Measurements from ENCODE around the gene SLC44A4.
"Not testable (repeated sequence)": the region's sequence is repeated elsewhere in the genome, so short reads cannot be mapped to it uniquely, and the experiment has no call there.

- TF ChIP-seq, protein P1, sequence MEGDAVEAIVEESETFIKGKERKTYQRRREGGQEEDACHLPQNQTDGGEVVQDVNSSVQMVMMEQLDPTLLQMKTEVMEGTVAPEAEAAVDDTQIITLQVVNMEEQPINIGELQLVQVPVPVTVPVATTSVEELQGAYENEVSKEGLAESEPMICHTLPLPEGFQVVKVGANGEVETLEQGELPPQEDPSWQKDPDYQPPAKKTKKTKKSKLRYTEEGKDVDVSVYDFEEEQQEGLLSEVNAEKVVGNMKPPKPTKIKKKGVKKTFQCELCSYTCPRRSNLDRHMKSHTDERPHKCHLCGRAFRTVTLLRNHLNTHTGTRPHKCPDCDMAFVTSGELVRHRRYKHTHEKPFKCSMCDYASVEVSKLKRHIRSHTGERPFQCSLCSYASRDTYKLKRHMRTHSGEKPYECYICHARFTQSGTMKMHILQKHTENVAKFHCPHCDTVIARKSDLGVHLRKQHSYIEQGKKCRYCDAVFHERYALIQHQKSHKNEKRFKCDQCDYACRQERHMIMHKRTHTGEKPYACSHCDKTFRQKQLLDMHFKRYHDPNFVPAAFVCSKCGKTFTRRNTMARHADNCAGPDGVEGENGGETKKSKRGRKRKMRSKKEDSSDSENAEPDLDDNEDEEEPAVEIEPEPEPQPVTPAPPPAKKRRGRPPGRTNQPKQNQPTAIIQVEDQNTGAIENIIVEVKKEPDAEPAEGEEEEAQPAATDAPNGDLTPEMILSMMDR (IDR thresholded peaks at IDR 0.05; ENCODE audit: low read depth, low read length, missing input control), result not testable (repeated sequence)
- not testable (repeated sequence) for TF ChIP-seq REST, RAD21, SP1 (IDR thresholded peaks at IDR 0.05)
- TF ChIP-seq, protein P2, sequence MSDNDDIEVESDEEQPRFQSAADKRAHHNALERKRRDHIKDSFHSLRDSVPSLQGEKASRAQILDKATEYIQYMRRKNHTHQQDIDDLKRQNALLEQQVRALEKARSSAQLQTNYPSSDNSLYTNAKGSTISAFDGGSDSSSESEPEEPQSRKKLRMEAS (IDR thresholded peaks at IDR 0.05), result not testable (repeated sequence)
These were observed 55.1 kb downstream of the SLC44A4 start for GRCh38 chr6:31823592-31824196.
